ENCODE data around the gene XPOT.

DNA sequence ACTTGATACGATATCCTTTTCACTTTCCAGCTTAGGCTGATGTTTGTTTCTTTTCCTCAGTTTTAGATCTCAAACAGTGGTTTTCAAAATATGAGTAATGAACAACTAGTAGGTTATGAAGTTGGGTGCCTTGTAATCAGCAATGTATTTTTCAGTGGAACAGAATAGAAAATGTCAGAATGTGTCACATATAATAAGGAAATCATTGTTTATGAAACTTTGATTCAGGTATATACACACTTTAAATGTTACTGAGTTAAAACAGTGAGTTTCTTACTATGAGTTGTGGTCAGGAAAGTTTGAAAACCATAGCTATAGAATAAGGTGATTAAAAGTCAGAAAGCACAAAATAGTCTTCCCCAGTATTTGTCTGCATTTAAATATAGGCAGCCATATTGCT lies 87.5 kb downstream of the XPOT start:
- TF ChIP-seq CTCF (IDR thresholded peaks at IDR 0.05) (no peak), POLR2A (IDR thresholded peaks at IDR 0.05) (no peak)

All from lower leg skin (tissue), 3 donors.